ENCODE results near the gene BSN. TPM values are rescaled to one million over a fixed set of nuclear protein-coding genes. Genes with fewer than 3 reads are reported as not detected.

Gene BSN
- total and polyA plus RNA-seq, 2 experiments from 2014 or later, result 0.50 to 5.1 TPM

GRCh38 chr3:49554633-49555265 lies 472 bp downstream of the BSN start:
- peaks cover 13% of the 10 kb centered on the region for H3K27me3 ChIP-seq (ENCODE audit: insufficient read depth)
- no peaks in the 10 kb centered on the region for H4K20me1 ChIP-seq (replicated peaks; ENCODE audit: insufficient read depth)
- peak overlapping the region; percentile 77 for H3K4me3 ChIP-seq
- no peaks in the 10 kb centered on the region for H3K79me2 ChIP-seq (replicated peaks; ENCODE audit: insufficient read depth)
- peak overlapping the region; percentile 75 for H3K4me3 Mint-ChIP-seq
- H3K27me3 Mint-ChIP-seq (ENCODE audit: insufficient read depth, low read depth, poor library complexity), result peaks cover 17% of the 10 kb centered on the region
- peak overlapping the region; percentile 94 for H3K4me2 ChIP-seq
- peaks cover 10% of the 10 kb centered on the region for H3K4me1 ChIP-seq (ENCODE audit: insufficient read depth)
- H3K27ac Mint-ChIP-seq, result no peak overlapping the region
- peaks cover 16% of the 10 kb centered on the region; the same call in 2 of the 3 replicates for H3K4me1 Mint-ChIP-seq
- TF ChIP-seq, protein P1, sequence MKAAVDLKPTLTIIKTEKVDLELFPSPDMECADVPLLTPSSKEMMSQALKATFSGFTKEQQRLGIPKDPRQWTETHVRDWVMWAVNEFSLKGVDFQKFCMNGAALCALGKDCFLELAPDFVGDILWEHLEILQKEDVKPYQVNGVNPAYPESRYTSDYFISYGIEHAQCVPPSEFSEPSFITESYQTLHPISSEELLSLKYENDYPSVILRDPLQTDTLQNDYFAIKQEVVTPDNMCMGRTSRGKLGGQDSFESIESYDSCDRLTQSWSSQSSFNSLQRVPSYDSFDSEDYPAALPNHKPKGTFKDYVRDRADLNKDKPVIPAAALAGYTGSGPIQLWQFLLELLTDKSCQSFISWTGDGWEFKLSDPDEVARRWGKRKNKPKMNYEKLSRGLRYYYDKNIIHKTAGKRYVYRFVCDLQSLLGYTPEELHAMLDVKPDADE (IDR thresholded peaks at IDR 0.05), result no peak
- peak; percentile 74 for TF ChIP-seq REST (IDR thresholded peaks at IDR 0.05; ENCODE audit: unreplicated experiment)
- H2AFZ ChIP-seq, result peak overlapping the region; percentile 90
- H3K27ac ChIP-seq (ENCODE audit: low read depth), result no peak overlapping the region
- ATAC-seq, result peak; percentile 72
- peaks cover 3% of the 10 kb centered on the region; the same call in 1 of the 3 replicates for H3K9me3 Mint-ChIP-seq
- H3K36me3 ChIP-seq (ENCODE audit: insufficient read depth), result no peaks in the 10 kb centered on the region
- peak; percentile 65 for DNase-seq (ENCODE audit: low spot score)
- no peaks in the 10 kb centered on the region; the same call in 2 of the 3 replicates for H3K36me3 Mint-ChIP-seq (ENCODE audit: low read depth)
- H3F3A ChIP-seq (replicated peaks; ENCODE audit: low read depth), result peaks cover 16% of the 10 kb centered on the region; the same call in 1 of the 2 replicates
- no peaks in the 10 kb centered on the region for H3K9me2 ChIP-seq (ENCODE audit: insufficient read depth)

DNA sequence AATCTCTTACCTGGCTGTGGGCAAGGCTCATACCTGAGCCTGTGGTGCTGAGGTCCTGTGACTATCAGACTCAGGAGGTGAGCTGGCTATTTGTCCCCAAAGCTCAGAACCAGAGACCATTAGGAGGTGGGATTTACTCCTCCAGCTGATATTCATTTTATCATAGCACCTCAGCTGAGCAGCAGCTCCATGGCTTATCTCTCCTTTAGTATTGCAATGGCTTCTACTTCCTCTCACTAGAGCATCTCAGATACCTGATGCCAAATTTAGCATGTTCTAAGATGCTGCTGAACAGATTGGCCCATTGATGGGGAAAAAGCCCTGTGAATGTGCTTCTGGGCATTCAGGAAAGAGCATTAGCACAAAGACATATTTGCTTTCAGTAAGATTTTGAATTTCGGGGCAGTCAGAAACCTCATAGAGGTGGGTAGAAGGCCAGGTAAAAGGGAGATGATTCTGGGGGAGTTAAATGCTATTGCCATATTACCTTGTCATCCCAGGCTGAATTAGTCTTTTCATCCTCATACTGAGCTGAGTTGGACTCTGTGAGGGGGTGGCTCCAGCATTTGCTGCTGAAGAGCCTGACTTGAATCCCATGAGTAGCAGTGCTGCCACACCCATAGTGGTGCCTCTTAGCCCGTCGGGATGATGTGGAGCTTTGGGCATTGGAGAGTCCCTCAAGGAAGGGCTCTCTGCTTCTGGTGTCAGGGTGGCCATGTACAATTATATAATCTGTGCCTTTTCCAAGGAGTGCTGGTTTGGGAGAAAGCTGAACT lies 2.4 kb downstream of the BSN start:
- H3K79me2 ChIP-seq (replicated peaks; ENCODE audit: insufficient read depth), result no peaks in the 10 kb centered on the region
- no peak overlapping the region for H3K27ac ChIP-seq (ENCODE audit: low read depth)
- Mint-ChIP-seq H3K9me3 (peaks cover 3% of the 10 kb centered on the region; the same call in 1 of the 3 replicates), H3K27me3 (ENCODE audit: insufficient read depth, low read depth, poor library complexity) (peaks cover 14% of the 10 kb centered on the region), H3K4me1 (peaks cover 16% of the 10 kb centered on the region; the same call in 2 of the 3 replicates), H3K4me3 (no peak overlapping the region), H3K27ac (no peak overlapping the region), H3K36me3 (ENCODE audit: low read depth) (no peaks in the 10 kb centered on the region; the same call in 2 of the 3 replicates)
- peaks cover 10% of the 10 kb centered on the region for H3K4me1 ChIP-seq (ENCODE audit: insufficient read depth)
- DNase-seq (ENCODE audit: low spot score) (no peak), ATAC-seq (no peak)
- no peak overlapping the region for H2AFZ ChIP-seq
- H3K27me3 ChIP-seq (ENCODE audit: insufficient read depth), result peaks cover 13% of the 10 kb centered on the region
- no peaks in the 10 kb centered on the region for H4K20me1 ChIP-seq (replicated peaks; ENCODE audit: insufficient read depth)
- H3K4me2 ChIP-seq, result no peak overlapping the region
- H3F3A ChIP-seq (replicated peaks; ENCODE audit: low read depth), result peaks cover 16% of the 10 kb centered on the region; the same call in 1 of the 2 replicates
- no peaks in the 10 kb centered on the region for H3K9me2 ChIP-seq (ENCODE audit: insufficient read depth)
- H3K36me3 ChIP-seq (ENCODE audit: insufficient read depth), result no peaks in the 10 kb centered on the region
- no peak overlapping the region for H3K4me3 ChIP-seq
- TF ChIP-seq JUNB (IDR thresholded peaks at IDR 0.05; ENCODE audit: unreplicated experiment) (no peak), ZNF331 (CRISPR knock-in tag; IDR thresholded peaks at IDR 0.05; ENCODE audit: low read depth) (no peak), NANOG (IDR thresholded peaks at IDR 0.05; ENCODE audit: borderline replicate concordance) (no peak)
- TF ChIP-seq, protein P1 (IDR thresholded peaks at IDR 0.05), result no peak
